Natural killer cell (primary cell): ENCODE data around the gene PDXP. TPM values are rescaled to one million over a fixed set of nuclear protein-coding genes. Genes with fewer than 3 reads are reported as not detected.

Source experiments
- ATAC-seq, 3 donors: fragments of 150-1000 bp in 2 of 3; fragments of 200-7000 bp in 1 of 3; cut with Tn5 transposase; 1 replicate in 1 of 3; 2 replicates in 2 of 3; pipeline ENCODE4 v1.10.0; 2021; ENCODE audit warnings: mild to moderate bottlenecking in 2 of 3, moderate library complexity in 2 of 3
- DNase-seq, 2 donors: peaks; one replicate each; pipeline versions ENCODE4 v3.0.0 to v3.0.0-alpha.2; 2013 to 2021; ENCODE audit warnings: mixed read lengths in 1 of 2
- H3K27ac ChIP-seq: one replicate; pipeline ENCODE4 v1.5.1; 2013; ENCODE audit warnings: mild to moderate bottlenecking, low read length
- H3K27me3 ChIP-seq: one replicate; pipeline ENCODE4 v1.6.1; 2013; ENCODE audit warnings: low read length; ENCODE audit not compliant: control insufficient read depth, insufficient read depth
- H3K36me3 ChIP-seq: one replicate; pipeline ENCODE4 v1.6.1; 2013; ENCODE audit warnings: low read length; ENCODE audit not compliant: control insufficient read depth, insufficient read depth
- H3K4me1 ChIP-seq: one replicate; pipeline ENCODE4 v1.6.1; 2013; ENCODE audit warnings: low read length; ENCODE audit not compliant: control insufficient read depth, insufficient read depth
- H3K4me3 ChIP-seq: one replicate; pipeline ENCODE4 v1.5.1; 2013; ENCODE audit warnings: low read length
- H3K9me3 ChIP-seq: one replicate; pipeline ENCODE4 v1.6.1; 2013; ENCODE audit warnings: low read length; ENCODE audit not compliant: control insufficient read depth, insufficient read depth
- H3K27ac Mint-ChIP-seq, 2 donors: one replicate each; pipeline ENCODE4 v1.8.0; 2022; ENCODE audit warnings: mild to moderate bottlenecking in 2 of 2, mixed read lengths in 2 of 2, moderate library complexity in 1 of 2
- H3K27me3 Mint-ChIP-seq, 2 donors: one replicate each; pipeline ENCODE4 v1.8.0; 2022; ENCODE audit warnings: low read depth in 2 of 2, mixed read lengths in 2 of 2
- H3K36me3 Mint-ChIP-seq: one replicate; pipeline ENCODE4 v1.8.0; 2022; ENCODE audit warnings: mixed read lengths
- H3K4me1 Mint-ChIP-seq, 2 donors: one replicate each; pipeline ENCODE4 v1.8.0; 2022; ENCODE audit warnings: mixed read lengths in 2 of 2
- H3K4me3 Mint-ChIP-seq: one replicate; pipeline ENCODE4 v1.8.0; 2022; ENCODE audit warnings: mild to moderate bottlenecking, moderate library complexity, mixed read lengths
- H3K9me3 Mint-ChIP-seq, 2 donors: one replicate each; pipeline ENCODE4 v1.8.0; 2022; ENCODE audit warnings: mixed read lengths in 2 of 2
- CTCF ChIP-seq: fragments of 200-600 bp; IDR thresholded peaks from one replicate; pipeline ENCODE4 v1.8.0; 2022; ENCODE audit warnings: antibody characterized with exemption
- WGBS: methylation state at CpG from one replicate; pipeline ENCODE4 v1.1.7; 2013; ENCODE audit warnings: missing lambda C conversion rate; ENCODE audit not compliant: insufficient coverage; 5-methylcytosine and 5-hydroxymethylcytosine counted together
- intact Hi-C: fragments of 100-400 bp; cut with micrococcal nuclease; formaldehyde crosslinking; loops from one replicate; pipeline ENCODE4 v1.14.2; 2022
- total RNA-seq, 4 donors: library from RNA; stranded (reverse); fragments of 120-200 nt in 1 of 4; gene quantifications; one replicate each; pipeline versions ENCODE4 v1.2.3 to v1.2.4, GENCODE V29; 2013 to 2022

Gene PDXP
- total RNA-seq, 3 donors from 2014 or later (not counting 1 experiment from before 2014, with no cell fraction given) = 8.3 to 14.2 (median 13.4) TPM

- no peak for ATAC-seq
- 95% methylated on average over 6 of the region's 15 CpGs for WGBS
- no peak for DNase-seq
- H3K9me3 Mint-ChIP-seq = no peaks in the 10 kb centered on the region
- no peak overlapping the region for H3K27ac ChIP-seq
- peaks cover 28 to 52% of the 10 kb centered on the region in 2 donors for H3K4me1 Mint-ChIP-seq
- intact Hi-C loops = no loop called here
- H3K27ac Mint-ChIP-seq = peak overlapping the region; percentile 58 to 94
- H3K27me3 ChIP-seq = no peaks in the 10 kb centered on the region
- H3K27me3 Mint-ChIP-seq = no peaks in the 10 kb centered on the region
- H3K4me3 ChIP-seq = no peak overlapping the region
- peaks cover 44% of the 10 kb centered on the region for H3K4me1 ChIP-seq
- H3K4me3 Mint-ChIP-seq = peak overlapping the region; percentile 98
- H3K36me3 Mint-ChIP-seq = no peaks in the 10 kb centered on the region
- H3K9me3 ChIP-seq = no peaks in the 10 kb centered on the region
- H3K36me3 ChIP-seq = peaks cover 3% of the 10 kb centered on the region
- TF ChIP-seq CTCF = no peak
These were observed 47.9 kb upstream of the PDXP start for GRCh38 chr22:37610480-37611129.

- Histone ChIP-seq H3K27ac (no peak overlapping the region), H3K36me3 (peaks cover 5% of the 10 kb centered on the region), H3K9me3 (no peaks in the 10 kb centered on the region), H3K4me1 (peaks cover 41% of the 10 kb centered on the region), H3K27me3 (no peaks in the 10 kb centered on the region), H3K4me3 (no peak overlapping the region)
- no peaks in the 10 kb centered on the region for H3K9me3 Mint-ChIP-seq
- H3K4me1 Mint-ChIP-seq = peaks cover 24 to 48% of the 10 kb centered on the region in 2 donors
- intact Hi-C loops = no loop called here
- H3K4me3 Mint-ChIP-seq = peak overlapping the region; percentile 10
- H3K27ac Mint-ChIP-seq = peak overlapping the region; percentile 14 to 58
- H3K36me3 Mint-ChIP-seq = no peaks in the 10 kb centered on the region
- TF ChIP-seq CTCF = no peak
- no peaks in the 10 kb centered on the region for H3K27me3 Mint-ChIP-seq
- ATAC-seq = no peak
- 98% methylated on average over 6 of the region's 6 CpGs for WGBS
- no peak for DNase-seq
These were observed 47.3 kb upstream of the PDXP start for GRCh38 chr22:37611207-37611606.

- ATAC-seq (no peak), DNase-seq (no peak)
- Histone ChIP-seq H3K27me3 (no peaks in the 10 kb centered on the region), H3K4me3 (no peak overlapping the region), H3K9me3 (no peaks in the 10 kb centered on the region), H3K4me1 (no peaks in the 10 kb centered on the region), H3K27ac (no peak overlapping the region), H3K36me3 (peaks cover 29% of the 10 kb centered on the region)
- intact Hi-C loops = no loop called here
- TF ChIP-seq CTCF = no peak
- no peaks in the 10 kb centered on the region for H3K27me3 Mint-ChIP-seq
- no peaks in the 10 kb centered on the region for H3K9me3 Mint-ChIP-seq
- H3K4me1 Mint-ChIP-seq = peaks cover 0 to 16% of the 10 kb centered on the region in 2 donors
- no peaks in the 10 kb centered on the region for H3K36me3 Mint-ChIP-seq
- H3K4me3 Mint-ChIP-seq = no peak overlapping the region
- no peak overlapping the region for H3K27ac Mint-ChIP-seq
- 94% methylated on average over 27 of the region's 27 CpGs for WGBS
These were observed 42.1 kb upstream of the PDXP start for GRCh38 chr22:37616201-37617083.
